Activated naive CD4-positive, alpha-beta T cell treated with anti-CD3 and anti-CD28 coated beads, Interleukin-2, amount 10 ng/mL, durations not matched to agents 5 hours and 36 hours (primary cell): ENCODE data around the gene R3HCC1L. TPM values are rescaled to one million over a fixed set of nuclear protein-coding genes. Genes with fewer than 3 reads are reported as not detected.

ENCODE experiments used
- total RNA-seq, 2 experiments: library from RNA; stranded (reverse); gene quantifications; one replicate each; pipeline ENCODE4 v1.2.3, GENCODE V29; 2021

Gene R3HCC1L
- total RNA-seq, result 10 to 100 TPM; 16.3 to 17.2 TPM

DNA sequence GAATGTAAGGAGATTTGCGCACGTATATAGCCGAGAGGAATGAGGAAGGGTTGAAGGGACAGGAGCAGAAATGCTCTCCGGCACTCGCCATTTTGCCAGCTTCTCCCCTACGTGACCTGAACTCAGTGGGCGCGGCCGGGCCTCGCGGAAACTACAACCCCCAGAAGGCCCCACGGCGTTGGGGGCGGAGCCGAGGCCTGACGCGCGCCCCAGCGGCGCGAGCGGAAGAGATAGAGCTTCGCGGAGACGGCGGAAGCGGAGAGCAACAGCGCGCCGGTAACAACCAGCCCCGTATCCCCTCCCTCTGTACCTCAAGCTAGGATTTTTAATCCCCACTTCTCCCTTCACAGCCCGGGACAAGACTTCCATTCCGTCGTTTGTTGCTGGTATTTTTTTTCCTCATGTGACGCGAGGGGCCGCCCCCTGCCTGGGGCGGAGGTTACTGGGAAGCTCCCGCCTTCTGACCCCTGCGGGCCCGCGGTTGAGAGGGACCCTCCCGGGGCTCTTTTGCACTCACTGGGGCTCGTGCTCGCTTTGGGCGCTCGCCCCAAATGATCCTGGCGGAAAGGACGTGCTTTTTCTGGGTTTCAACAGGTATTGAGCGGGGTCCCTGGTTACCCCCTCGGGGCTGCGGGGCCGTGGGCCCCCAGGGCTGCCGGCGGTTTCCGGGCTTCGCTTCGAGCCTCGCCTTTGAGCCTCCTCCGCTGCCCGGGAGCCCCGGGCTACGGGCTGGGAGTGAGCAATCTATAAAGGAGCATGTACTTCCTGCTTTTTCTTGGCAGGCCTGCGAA lies at the start of gene R3HCC1L:
TSS of gene R3HCC1L (plus strand) at position 227 of the 791 bp plus-strand sequence. CDS start 73,458 bp downstream, outside the sequence.

DNA sequence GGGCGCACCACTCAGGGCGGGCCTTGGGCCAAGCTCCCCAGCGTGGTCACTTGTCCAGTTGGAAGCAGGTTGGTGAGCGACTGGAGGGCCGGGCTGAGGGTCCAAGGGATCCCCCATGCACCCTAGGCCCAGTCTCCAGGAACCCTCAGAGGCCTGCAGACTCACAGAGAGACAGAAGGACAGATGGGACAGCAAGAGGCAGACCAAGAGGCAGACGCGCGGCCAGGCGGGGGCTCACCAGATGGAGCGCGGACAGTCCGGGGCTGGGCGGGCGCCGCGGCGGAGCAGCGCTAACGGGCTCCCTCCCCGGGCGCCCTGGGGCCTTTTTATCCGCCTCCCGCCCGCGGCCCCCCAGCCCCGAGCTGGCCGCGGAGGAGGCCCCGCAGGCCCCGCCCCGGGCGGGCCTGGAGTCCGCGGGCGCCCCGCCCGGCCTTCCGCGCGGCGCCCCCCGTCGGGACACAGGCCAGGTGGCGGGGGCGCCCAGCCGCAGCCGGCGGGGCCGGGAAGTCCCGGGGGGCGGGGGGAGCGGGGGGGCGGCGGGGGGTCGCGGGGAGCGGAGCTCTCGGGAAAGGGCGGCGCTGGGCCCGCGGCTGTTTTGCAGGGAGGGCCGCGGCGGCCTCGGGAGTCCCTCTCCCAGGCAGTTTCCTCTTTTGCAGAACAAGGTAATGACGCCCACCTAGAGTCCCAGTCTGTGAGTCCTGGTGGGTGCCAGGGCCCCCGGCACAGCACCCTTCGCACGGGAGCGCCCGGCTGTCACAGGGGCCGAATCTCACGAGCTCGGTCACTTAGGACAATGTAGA lies 133.6 kb downstream of the R3HCC1L start, which contains the start of gene LOXL4:
TSS of gene LOXL4 (minus strand) at position 301 of the 800 bp plus-strand sequence. CDS start 5,175 bp downstream, outside the sequence.

Other genes starting within 250 kb of the R3HCC1L start
- gene CRTAC1, start 104.0 kb upstream of the R3HCC1L start, total RNA-seq, result not detected
- not detected for gene LOXL4, start 133.5 kb downstream of the R3HCC1L start, total RNA-seq